GM10248 (cell line): Measurements from ENCODE around the gene ENPP5.

Experiments used
- CTCF ChIA-PET: fragments of 300-600 bp; sonication (Branson Sonifier 250); formaldehyde crosslinking; extraction: SDS; loops from one replicate; lab custom pipeline; 2021; ENCODE audit warnings: antibody characterized with exemption; lab: Yijun Ruan, JAX
- POLR2A ChIA-PET: fragments of 350-650 bp; sonication (Branson Sonifier 250); formaldehyde crosslinking; extraction: SDS; loops from one replicate; lab custom pipeline; 2020; ENCODE audit warnings: antibody characterized with exemption; lab: Yijun Ruan, JAX
- DNase-seq: peaks from one replicate; pipeline ENCODE4 v3.0.0; 2012; ENCODE audit errors: extremely low spot score
- CTCF ChIP-seq: IDR thresholded peaks from 2 replicates; pipeline ENCODE4 v1.5.1; 2012; ENCODE audit warnings: mild to moderate bottlenecking, low read depth; ENCODE audit errors: extremely low read depth, missing control alignments, control extremely low read depth

ENPP5 gene

GRCh38 chr6:46170357-46171289, at the start of gene ENPP5:
TSS of gene ENPP5 (minus strand) at chr6:46170980. CDS start at chr6:46168262, 2,718 bp downstream.
- no peak for TF ChIP-seq CTCF
- POLR2A ChIA-PET: interaction anchor here (0.6 kb wide), 1 partner anchor 1396 kb away, joined by 4 read pairs; no protein-coding TSS in a partner anchor
- CTCF ChIA-PET: interaction anchor here (1.0 to 1.6 kb wide), 5 partner anchors 18 to 58 kb away, joined by 3 read pairs; no protein-coding TSS in a partner anchor
- DNase-seq: peak; percentile 88

GRCh38 chr6:46219661-46220060, 48.9 kb upstream of the ENPP5 start:
- POLR2A ChIA-PET: no interaction called here
- DNase-seq: no peak
- CTCF ChIA-PET: interaction anchor here (0.8 to 8.4 kb wide), 8 partner anchors 11 to 272 kb away, joined by 3 to 139 read pairs (median 8); partner anchors contain the start of gene RCAN2
- TF ChIP-seq CTCF: no peak

- TF ChIP-seq CTCF: no peak
- no peak for DNase-seq
- POLR2A ChIA-PET: no interaction called here
- CTCF ChIA-PET: interaction anchor here (0.9 to 8.4 kb wide), 5 partner anchors 17 to 189 kb away, joined by 3 to 139 read pairs (median 5); no protein-coding TSS in a partner anchor
Observed at GRCh38 chr6:46218457-46218856, 47.7 kb upstream of the ENPP5 start.

GRCh38 chr6:46217671-46218131, 46.9 kb upstream of the ENPP5 start:
- DNase-seq: peak; percentile 61
- TF ChIP-seq CTCF: no peak
- ChIA-PET POLR2A (interaction anchor here (0.7 kb wide), 1 partner anchor 1974 kb away, joined by 3 read pairs; no protein-coding TSS in a partner anchor), CTCF (interaction anchor here (0.8 to 8.4 kb wide), 10 partner anchors 9 to 631 kb away, joined by 3 to 139 read pairs (median 3); partner anchors contain the start of gene ENPP4)

- CTCF ChIA-PET: interaction anchor here (0.9 to 8.4 kb wide), 7 partner anchors 8 to 632 kb away, joined by 3 to 139 read pairs (median 3); partner anchors contain the start of gene ENPP4
- TF ChIP-seq CTCF: no peak
- DNase-seq: no peak
- POLR2A ChIA-PET: no interaction called here
Observed at GRCh38 chr6:46216879-46217278, 46.1 kb upstream of the ENPP5 start.

- TF ChIP-seq CTCF: no peak
- CTCF ChIA-PET: interaction anchor here (1.1 to 2.6 kb wide), 5 partner anchors 9 to 125 kb away, joined by 3 to 6 read pairs (median 5); partner anchors contain the start of gene ENPP4
- POLR2A ChIA-PET: no interaction called here
- no peak for DNase-seq
Observed at GRCh38 chr6:46215777-46216176, 45.0 kb upstream of the ENPP5 start.
